K562 (cell line): Measurements from ENCODE around the gene HAUS7. TPM values are rescaled to one million over a fixed set of nuclear protein-coding genes. Genes with fewer than 3 reads are reported as not detected.

Experiments used
- CCAR2 ChIP-seq: fragments of 200-400 bp; formaldehyde crosslinking; IDR thresholded peaks from 2 replicates; pipeline ENCODE4 v1.6.1; 2017; ENCODE audit warnings: mild to moderate bottlenecking, low read depth, low read length
- MBD2 ChIP-seq: sonication (generic); IDR thresholded peaks from 2 replicates; pipeline ENCODE4 v1.6.1; 2016; ENCODE audit warnings: low read depth, borderline replicate concordance
- MTA2 ChIP-seq: fragments of 450-650 bp; IDR thresholded peaks from 2 replicates; pipeline ENCODE4 v1.6.1; 2016; ENCODE audit warnings: low read depth
- RAD51 ChIP-seq: fragments of 450-650 bp; IDR thresholded peaks from 2 replicates; pipeline ENCODE4 v1.7.1; 2016; ENCODE audit warnings: low read depth, mild to moderate bottlenecking, borderline replicate concordance
- RBM25 ChIP-seq: fragments of 200-400 bp; formaldehyde crosslinking; IDR thresholded peaks from 2 replicates; pipeline ENCODE4 v1.6.1; 2018; ENCODE audit warnings: low read length, low read depth, moderate library complexity; ENCODE audit not compliant: severe bottlenecking
- REST ChIP-seq, 2 experiments: fragments of 450-650 bp; formaldehyde crosslinking in 1 of 2; IDR thresholded peaks; 2 replicates each; pipeline versions ENCODE4 v1.4.0 to v1.6.1; 2014 to 2020; ENCODE audit warnings: mild to moderate bottlenecking in 2 of 2, borderline replicate concordance in 1 of 2, low read depth in 1 of 2
- THRAP3 ChIP-seq: fragments of 450-650 bp; IDR thresholded peaks from 2 replicates; pipeline ENCODE4 v1.6.1; 2016; ENCODE audit warnings: mild to moderate bottlenecking, inconsistent platforms, borderline replicate concordance
- TOE1 ChIP-seq, 2 experiments: fragments of 450-650 bp in 1 of 2; sonication (generic) in 1 of 2; formaldehyde crosslinking in 1 of 2; IDR thresholded peaks; 2 replicates each; pipeline versions ENCODE4 v1.7.1 to v1.8.0; 2016 to 2022; ENCODE audit warnings: borderline replicate concordance in 2 of 2, mild to moderate bottlenecking in 2 of 2, antibody characterized with exemption in 1 of 2, inconsistent platforms in 1 of 2, low read depth in 1 of 2, missing genetic modification reagents in 1 of 2, moderate library complexity in 1 of 2
- USF2 ChIP-seq: sonication (generic); formaldehyde crosslinking; IDR thresholded peaks from 2 replicates; pipeline ENCODE4 v1.5.0; 2020; ENCODE audit warnings: missing genetic modification reagents
- ZNF609 ChIP-seq: sonication (generic); formaldehyde crosslinking; IDR thresholded peaks from 2 replicates; pipeline ENCODE4 v1.8.1; 2023; ENCODE audit warnings: missing genetic modification reagents, mild to moderate bottlenecking, borderline replicate concordance
- polyA plus RNA-seq, 8 experiments: library from polyadenylated mRNA; depleted of rRNA in 4 of 8; stranded (reverse) in 5 of 8; unstranded in 3 of 8; fragments of >200 nt; fragmentation: Nextera tagmentation in 2 of 8; fragmentation: Illumina TruSeq in 1 of 8; extraction: Ambion mirVana in 2 of 8; extraction: Trizol in 1 of 8; gene quantifications; 2 replicates each; pipeline versions ENCODE4 v1.2.1 to v1.2.3, GENCODE V29; 2011 to 2014; ENCODE audit warnings: inconsistent platforms in 1 of 8, missing spikeins in 1 of 8
- total RNA-seq, 7 experiments: library from RNA; depleted of rRNA in 6 of 7; stranded (reverse); fragments of >200 nt in 6 of 7; fragmentation: Illumina TruSeq in 2 of 7; extraction: Trizol in 2 of 7; gene quantifications; 2 replicates each; pipeline versions ENCODE4 v1.2.1 to v1.2.3, GENCODE V29; 2011 to 2021; ENCODE audit warnings: low replicate concordance in 1 of 7
- TF ChIP-seq, protein P1 (sequence below): sonication (generic); formaldehyde crosslinking; IDR thresholded peaks from 2 replicates; pipeline ENCODE4 v1.8.0; 2022; ENCODE audit warnings: mild to moderate bottlenecking, missing genetic modification reagents

HAUS7 gene
- total and polyA plus RNA-seq, 9 of the 15 experiments (the other 6 are each of a cell fraction or from before 2014, with no cell fraction given): 10.0 to 94.9 (median 48.8) TPM

GRCh38 chrX:153407736-153408135, 62.6 kb downstream of the HAUS7 start (continued):
- no peak for TF ChIP-seq ZNF609 (CRISPR knock-in tag)
- TF ChIP-seq RBM25: no peak
- TF ChIP-seq CCAR2: no peak
- TF ChIP-seq REST (IDR thresholded peaks at IDR 0.05; ENCODE audit: borderline replicate concordance): no peak
- TF ChIP-seq REST (CRISPR knock-in tag; IDR thresholded peaks at IDR 0.05; ENCODE audit: low read depth): no peak
- TF ChIP-seq, protein P1, sequence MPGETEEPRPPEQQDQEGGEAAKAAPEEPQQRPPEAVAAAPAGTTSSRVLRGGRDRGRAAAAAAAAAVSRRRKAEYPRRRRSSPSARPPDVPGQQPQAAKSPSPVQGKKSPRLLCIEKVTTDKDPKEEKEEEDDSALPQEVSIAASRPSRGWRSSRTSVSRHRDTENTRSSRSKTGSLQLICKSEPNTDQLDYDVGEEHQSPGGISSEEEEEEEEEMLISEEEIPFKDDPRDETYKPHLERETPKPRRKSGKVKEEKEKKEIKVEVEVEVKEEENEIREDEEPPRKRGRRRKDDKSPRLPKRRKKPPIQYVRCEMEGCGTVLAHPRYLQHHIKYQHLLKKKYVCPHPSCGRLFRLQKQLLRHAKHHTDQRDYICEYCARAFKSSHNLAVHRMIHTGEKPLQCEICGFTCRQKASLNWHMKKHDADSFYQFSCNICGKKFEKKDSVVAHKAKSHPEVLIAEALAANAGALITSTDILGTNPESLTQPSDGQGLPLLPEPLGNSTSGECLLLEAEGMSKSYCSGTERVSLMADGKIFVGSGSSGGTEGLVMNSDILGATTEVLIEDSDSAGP: no peak
- TF ChIP-seq USF2 (CRISPR knock-in tag): peak; percentile 49
- TF ChIP-seq THRAP3: no peak
- TF ChIP-seq MTA2: no peak
- no peak for TF ChIP-seq MBD2
- peak; percentile 45 for TF ChIP-seq RAD51
- TF ChIP-seq TOE1 (IDR thresholded peaks at IDR 0.05; ENCODE audit: borderline replicate concordance): peak; percentile 67; the same call in 1 of the 2 replicates
- TF ChIP-seq TOE1 (CRISPR knock-in tag; IDR thresholded peaks at IDR 0.05; ENCODE audit: borderline replicate concordance, low read depth): no peak
